ENCODE measurements around the gene CHN2.

DNA sequence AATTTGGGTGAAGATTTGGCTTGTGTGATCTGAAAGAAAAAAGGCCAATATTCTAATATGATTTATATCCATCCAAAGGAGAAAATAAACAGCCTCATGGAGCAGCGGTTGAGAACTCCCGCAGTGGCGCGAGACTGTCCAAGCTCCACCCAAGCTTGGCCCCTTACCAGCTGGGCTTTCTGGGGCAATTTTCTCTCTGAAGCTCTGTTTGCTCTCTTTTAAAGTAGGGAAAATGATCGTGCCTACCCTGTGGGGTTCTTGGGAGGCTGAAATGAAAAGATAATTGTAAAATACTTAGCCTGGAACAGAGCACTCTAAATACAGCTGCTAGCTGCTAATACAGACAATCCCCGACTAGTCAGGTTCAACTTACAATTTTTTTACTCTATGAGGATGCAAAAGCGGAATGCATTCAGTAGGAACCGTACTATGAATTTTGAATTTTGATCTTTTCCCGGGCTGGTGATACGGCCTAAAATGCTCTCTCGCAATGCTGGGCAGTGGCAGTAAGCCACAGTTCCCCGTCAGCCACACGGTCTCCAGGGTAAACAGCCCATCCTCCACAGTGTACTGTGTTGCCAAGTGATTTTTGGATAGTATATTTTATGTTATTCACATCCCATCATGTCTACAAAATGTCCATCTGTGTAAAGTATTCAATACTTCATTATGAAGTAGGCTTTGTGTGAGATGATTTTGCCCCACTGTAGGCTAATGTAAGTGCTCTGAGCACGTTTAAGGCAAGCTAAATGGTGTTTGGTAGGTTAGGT lies 137.7 kb downstream of the CHN2 start:
- TF ChIP-seq, protein P1, sequence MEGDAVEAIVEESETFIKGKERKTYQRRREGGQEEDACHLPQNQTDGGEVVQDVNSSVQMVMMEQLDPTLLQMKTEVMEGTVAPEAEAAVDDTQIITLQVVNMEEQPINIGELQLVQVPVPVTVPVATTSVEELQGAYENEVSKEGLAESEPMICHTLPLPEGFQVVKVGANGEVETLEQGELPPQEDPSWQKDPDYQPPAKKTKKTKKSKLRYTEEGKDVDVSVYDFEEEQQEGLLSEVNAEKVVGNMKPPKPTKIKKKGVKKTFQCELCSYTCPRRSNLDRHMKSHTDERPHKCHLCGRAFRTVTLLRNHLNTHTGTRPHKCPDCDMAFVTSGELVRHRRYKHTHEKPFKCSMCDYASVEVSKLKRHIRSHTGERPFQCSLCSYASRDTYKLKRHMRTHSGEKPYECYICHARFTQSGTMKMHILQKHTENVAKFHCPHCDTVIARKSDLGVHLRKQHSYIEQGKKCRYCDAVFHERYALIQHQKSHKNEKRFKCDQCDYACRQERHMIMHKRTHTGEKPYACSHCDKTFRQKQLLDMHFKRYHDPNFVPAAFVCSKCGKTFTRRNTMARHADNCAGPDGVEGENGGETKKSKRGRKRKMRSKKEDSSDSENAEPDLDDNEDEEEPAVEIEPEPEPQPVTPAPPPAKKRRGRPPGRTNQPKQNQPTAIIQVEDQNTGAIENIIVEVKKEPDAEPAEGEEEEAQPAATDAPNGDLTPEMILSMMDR (IDR thresholded peaks at IDR 0.05), result no peak
- no peak for TF ChIP-seq POLR2AphosphoS5 (IDR thresholded peaks at IDR 0.05)

Data from prostate gland (tissue), 2 donors.